GM19438 (cell line): ENCODE data around the gene CAPZA2.
"Not testable (repeated sequence)": the region's sequence is repeated elsewhere in the genome, so short reads cannot be mapped to it uniquely, and the experiment has no call there.

Experiments used
- ATAC-seq: cut with Tn5 transposase; IDR thresholded peaks from one replicate; pipeline ENCODE4 v1.9.1; 2021; ENCODE audit warnings: low read depth; ENCODE audit not compliant: unreplicated experiment

Gene CAPZA2

DNA sequence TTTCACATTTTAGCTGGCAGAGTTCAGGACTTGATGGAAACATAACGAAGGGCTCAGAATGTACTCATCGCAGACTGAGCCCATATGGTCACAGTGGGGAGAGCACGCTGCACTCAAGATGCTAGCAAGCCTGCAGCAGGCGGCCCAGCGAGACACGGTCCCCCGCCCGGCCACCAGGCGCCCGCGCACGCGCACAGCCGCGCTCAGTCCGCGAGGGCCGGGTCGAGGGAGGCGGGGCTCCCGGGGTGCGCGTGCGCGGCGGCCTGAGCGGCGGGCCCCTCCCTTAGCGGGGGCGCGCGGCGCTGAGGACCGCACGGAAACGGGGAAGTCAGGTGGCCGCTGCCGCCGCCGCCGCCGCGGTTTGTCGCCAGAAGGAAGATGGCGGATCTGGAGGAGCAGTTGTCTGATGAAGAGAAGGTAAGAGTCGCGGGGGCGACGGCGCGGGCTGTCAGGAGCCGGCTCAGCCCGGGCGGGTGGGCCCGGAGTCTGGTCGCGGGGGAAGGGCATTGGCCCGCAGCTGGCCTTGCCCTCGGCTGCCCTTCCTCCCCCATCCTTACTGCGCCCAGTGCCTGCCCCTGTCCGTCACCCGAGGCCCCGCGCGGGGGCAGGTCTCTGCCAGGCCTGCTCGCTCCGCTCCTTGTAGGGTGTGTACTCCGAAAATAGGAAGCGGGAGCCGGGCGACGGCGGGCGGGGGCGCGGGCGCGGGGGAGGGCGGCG, at the start of gene CAPZA2:
CAPZA2 (plus strand) TSS at position 354 of the 717 bp plus-strand sequence; CDS start at position 379, 25 bp downstream.
- ATAC-seq = peak; percentile 93

DNA sequence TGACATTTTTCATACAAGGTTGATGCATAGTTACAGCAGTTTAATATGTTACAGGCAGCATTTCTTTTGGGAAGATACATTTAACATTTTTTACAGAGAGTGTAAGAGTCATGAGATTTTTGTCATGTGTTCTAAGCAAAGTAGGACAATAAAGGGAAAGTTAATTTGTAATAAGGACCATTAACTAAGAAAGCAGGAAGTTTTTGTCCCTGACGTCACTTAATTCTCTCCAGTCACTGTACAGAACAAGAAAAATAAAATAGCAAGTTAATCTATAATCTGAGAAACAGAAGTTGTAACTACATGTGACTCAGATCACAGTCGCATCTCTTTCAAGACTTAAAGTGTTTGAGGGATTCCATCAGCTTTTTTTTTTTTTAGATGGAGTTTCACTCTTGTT, 49.5 kb upstream of the CAPZA2 start:
- no peak for ATAC-seq

- not testable (repeated sequence) for ATAC-seq
Measured at GRCh38 chr7:116813371-116813770, 49.0 kb upstream of the CAPZA2 start.

- no peak for ATAC-seq
Measured at GRCh38 chr7:116815041-116815440, 47.3 kb upstream of the CAPZA2 start.

- no peak for ATAC-seq
Measured at GRCh38 chr7:116820149-116820548, 42.2 kb upstream of the CAPZA2 start.

DNA sequence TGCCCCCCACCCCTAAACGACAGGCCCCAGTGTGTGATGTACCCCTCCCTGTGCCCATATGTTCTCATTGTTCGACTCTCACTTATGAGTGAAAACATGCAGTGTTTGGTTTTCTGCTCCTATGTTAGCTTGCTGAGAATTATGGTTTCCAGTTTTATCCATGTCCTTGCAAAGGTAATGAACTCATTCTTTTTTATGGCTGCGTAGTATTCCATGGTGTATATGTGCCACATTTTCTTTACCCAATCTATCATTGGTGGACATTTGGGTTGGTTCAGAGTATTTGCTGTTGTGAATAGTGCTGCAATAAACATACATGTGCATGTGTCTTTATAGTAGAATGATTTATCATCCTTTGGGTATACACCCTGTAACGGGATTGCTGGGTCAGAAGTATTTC, 40.7 kb upstream of the CAPZA2 start:
- ATAC-seq = not testable (repeated sequence)

DNA sequence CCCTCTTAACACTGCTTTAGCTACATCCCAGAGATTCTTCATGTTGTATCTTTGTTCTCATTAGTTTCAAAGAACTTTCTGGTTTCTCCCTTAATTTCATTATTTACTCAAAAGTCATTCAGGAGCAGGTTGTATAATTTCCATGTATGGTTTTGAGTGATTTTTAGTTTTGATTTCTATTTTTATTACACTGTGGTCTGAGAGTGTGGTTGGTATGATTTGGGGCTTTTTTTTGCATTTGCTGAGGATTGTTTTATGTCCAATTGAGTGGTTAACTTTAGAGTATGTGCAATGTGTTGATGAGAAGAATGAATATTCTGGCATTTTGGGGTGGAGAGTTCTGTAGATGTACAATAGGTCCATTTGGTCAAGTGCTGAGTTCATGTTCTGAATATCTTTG, 37.9 kb upstream of the CAPZA2 start:
- no peak for ATAC-seq

GRCh38 chr7:116828281-116828680, 34.1 kb upstream of the CAPZA2 start:
- no peak for ATAC-seq

- ATAC-seq = no peak
Measured at GRCh38 chr7:116829041-116829440, 33.3 kb upstream of the CAPZA2 start.

- ATAC-seq = no peak
Measured at GRCh38 chr7:116829493-116829892, 32.9 kb upstream of the CAPZA2 start.

- ATAC-seq = no peak
Measured at GRCh38 chr7:116832692-116833091, 29.7 kb upstream of the CAPZA2 start.

- ATAC-seq = no peak
Measured at GRCh38 chr7:116834815-116835504, 27.4 kb upstream of the CAPZA2 start.

GRCh38 chr7:116836048-116836447, 26.3 kb upstream of the CAPZA2 start:
- ATAC-seq = no peak

GRCh38 chr7:116836911-116837310, 25.5 kb upstream of the CAPZA2 start:
- ATAC-seq = no peak

- no peak for ATAC-seq
Measured at GRCh38 chr7:116837586-116837985, 24.8 kb upstream of the CAPZA2 start.

DNA sequence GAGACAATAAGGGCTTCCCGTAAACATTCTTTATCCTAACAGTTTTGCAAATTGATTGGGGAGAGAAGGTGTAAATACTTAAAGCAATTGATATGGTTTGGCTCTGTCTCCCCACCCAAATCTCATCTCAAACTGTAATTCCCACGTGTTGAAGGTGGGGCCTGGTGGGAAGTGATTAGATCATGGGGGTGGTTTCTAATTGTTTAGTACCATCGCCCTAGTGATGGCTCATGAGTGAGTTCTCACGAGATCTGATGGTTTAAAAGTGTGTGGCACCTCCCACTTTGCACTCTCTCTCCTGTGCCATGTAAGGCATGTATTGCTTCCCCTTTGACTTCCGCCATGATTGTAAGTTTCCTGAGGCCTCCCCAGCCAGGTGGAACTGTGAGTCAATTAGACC, 22.1 kb upstream of the CAPZA2 start:
- ATAC-seq = no peak

DNA sequence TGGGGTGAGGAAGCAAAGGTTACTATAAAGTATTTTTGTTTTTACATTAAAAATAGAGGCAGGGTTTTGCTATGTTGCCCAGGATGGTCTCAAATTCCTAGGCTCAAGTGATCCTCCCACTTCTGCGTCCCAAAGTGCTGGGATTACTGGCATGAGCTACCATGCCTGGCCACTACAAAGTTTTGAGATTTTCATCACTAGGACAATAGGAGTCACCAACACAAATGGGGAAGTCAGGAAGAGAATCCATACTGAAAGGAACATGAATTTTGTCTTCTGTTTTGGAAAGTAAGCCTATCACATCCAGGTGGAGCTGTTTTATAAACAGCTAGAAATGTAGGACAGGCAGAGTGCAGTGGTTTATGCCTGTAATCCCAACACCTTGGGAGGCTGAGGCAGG, 20.0 kb upstream of the CAPZA2 start:
- ATAC-seq = no peak

DNA sequence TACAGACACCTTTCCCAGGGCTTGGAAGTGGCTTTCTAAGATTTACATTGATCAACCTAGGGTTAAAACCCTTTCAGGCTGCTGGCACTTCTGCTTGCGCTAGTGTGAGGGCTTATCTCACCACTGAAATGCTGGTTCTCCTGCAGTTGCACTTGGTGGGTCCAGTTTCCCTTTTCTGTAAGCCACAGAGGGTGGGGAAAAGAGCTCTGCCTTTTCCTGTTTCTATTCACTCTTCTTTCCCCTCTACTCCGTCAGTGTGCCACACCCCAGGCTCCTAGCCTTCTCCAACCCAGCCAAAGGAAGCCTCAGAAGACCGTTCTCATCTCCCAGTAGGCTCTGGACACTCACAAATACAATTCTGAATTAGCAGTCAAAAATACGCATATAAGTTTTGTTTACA, 19.0 kb upstream of the CAPZA2 start:
- ATAC-seq = no peak

DNA sequence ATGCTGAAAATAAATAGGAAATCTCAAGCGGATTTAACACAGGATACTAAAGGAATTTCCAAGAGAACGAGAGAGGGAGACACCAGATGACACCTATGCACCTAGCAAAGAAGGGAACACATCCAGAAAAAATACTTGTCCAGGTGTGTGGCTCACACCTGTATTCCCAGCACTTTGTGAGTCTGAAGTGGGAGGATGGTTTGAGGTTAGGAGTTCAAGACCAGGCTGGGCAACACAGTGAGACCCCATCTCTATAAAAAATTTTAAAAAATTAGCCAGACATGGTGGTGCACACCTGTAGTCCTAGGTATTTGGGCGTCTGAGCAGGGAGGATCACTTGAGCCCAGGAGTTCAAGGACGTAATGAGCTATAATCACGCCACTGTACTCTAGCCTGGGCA, 11.2 kb upstream of the CAPZA2 start:
- no peak for ATAC-seq

DNA sequence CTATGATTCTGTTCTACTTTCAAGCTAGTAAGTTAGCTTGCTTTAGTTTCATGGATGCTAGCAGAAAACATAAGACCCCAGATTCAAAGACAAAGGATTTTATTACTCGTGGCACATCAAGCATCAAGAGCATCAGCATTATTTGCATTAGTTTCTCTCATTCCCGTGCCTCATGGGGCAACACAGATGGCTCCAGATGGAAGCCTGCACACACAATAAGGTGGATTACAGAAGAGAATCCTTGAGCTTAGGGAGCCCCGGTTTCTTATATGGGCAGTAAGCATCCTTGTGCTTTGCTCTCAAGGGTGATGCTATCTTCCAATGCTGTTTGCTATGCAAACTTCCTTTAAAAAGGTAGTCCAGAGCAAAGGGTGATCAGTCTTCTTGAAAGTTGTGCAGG, 10.7 kb upstream of the CAPZA2 start:
- no peak for ATAC-seq

DNA sequence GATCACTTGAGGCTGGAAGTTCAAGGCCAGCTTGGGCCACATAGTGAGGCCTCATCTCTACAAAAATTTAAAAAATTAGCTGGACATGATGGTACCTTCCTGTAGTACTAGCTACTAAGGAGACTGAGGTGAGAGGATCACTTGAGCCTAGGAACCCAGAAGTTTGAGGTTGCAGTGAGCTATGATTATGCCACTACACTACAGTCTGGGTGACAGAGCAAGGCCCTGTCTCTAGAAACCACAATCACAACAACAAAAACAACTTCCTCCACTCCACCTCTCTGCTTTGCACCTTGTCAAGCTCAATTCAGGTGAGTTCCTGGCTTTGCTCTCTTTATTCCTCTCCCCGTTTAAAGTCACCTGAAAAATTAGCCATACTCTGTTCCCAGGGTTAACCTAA, 8.3 kb upstream of the CAPZA2 start:
- no peak for ATAC-seq

DNA sequence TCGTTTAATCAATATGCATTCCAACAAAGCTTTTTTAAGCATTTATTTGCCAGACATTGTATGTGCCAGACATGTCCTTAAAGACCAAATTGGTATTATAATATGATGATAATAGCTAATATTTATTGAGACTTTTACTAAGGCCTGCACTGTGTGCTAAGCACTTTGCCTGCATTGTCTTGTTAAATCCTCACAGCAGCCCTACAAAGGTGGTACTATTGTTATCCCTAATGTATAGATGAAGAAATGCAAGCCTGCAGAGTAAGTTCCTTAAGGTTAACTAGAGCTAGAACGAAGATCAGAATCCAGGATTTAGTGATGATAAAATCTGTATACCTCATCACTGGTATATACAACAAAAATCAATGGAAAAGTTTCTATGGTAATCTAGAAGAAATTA, 5.3 kb upstream of the CAPZA2 start:
- no peak for ATAC-seq
